ENCODE measurements around the gene CCDC184.
"Not testable (repeated sequence)": the region's sequence is repeated elsewhere in the genome, so short reads cannot be mapped to it uniquely, and the experiment has no call there.

The CCDC184 gene

DNA sequence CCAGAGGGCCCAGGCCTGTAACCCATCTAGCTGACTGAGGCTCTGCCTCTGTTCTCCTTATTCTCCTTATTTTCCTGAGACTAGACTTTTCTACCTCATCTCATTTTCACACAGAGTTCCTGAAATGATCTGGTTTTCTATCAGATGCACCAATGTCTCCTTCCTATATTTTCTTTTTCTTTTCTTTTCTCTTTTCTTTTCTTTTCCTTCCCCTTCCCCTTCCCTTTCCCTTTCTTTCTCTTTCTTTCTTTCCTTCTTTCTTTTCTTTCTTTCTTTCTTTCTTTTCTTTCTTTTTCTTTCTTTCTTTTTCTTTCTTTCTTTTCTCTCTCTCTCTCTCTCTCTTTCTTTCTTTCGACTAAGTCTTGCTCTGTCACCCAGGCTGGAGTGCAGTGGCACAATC lies 3.0 kb upstream of the CCDC184 start:
- DNase-seq, result no peak

DNA sequence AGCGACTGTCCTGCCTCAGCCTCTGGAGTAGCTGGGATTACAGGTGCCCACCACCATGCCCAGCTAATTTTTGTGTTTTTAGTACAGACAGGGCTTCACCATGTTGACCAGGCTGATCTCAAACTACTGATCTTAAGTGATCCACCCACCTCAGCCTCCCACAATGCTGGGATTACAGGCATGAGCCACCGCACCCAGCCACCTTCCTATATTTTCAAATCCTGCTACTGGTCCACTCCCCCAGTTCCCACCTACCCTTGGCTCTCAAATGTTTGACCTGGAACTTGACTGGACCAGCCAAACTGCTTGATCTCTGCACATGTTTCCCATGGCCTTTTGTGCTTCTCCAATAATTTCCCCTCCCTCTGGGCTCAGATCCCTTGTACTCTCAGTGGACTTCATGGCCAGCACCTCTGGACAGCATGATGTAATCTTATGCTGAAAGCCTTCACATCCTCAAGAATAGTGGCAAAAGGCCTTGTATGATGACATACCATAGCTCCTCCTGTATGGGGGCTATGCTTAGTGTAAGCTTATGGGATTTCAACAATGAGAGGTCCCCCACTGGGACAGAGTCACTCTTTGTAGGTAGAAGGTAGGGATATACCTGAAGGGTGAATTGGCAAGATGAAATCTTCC lies 2.5 kb upstream of the CCDC184 start:
- DNase-seq, result no peak

DNA sequence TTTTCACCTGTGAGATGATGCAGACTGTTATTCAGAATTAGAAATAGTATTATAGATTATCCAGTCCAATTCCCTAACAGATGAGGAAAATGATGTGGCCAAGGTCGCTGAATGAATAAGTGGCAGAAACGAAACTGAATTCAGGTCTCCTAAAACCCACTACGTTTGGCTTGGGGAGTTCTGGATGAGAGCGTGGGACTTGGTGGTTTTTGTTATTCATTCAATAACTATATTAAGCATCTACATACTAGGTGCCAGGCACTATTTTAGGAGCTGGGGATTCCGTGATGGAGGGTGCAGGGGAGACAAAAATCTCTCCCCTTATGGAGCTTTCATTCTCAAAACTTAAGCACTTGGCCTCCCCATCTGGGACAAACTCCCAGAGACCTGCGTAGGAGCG lies 813 bp upstream of the CCDC184 start:
- no peak for DNase-seq

GRCh38 chr12:48183876-48184548 lies 568 bp downstream of the CCDC184 start:
- DNase-seq, result no peak

GRCh38 chr12:48184549-48184922 lies 1.1 kb downstream of the CCDC184 start:
- DNase-seq, result no peak

DNA sequence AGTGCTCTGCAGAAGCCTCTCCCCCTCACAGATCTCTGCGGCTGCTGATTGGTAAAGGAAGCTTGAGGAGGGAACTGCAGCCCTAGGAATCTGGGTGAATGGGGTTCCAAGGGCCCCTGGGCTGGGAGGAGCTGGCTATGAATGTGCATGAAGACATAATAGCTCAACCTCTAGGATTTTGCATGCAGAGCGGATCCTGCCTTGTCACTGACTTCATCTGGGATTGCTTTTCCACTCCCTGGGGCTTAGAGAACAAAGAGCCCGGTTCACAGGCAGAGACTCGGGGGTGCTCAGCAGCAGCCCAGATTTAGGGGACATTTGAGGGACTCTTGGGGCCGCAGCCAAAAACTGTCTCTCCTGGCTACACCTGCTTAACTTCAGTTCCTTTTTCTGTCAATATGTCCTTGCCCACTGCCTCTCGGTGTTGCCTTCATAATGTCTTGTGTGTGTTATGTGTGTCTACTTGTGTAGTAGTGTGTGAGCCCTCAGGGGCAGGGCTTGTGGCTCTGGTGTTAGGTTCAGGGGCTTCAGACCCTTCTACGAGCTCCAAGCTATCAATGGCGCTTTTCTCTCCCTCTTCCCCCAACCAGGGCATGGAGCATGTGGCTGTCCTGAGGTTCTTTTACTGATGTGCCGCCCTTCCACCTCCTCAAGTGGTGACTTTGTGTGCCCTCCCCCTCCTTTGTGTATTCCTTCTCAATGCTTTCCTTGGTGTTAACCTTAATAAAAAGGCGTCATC lies 1.9 kb downstream of the CCDC184 start:
- no peak for DNase-seq

GRCh38 chr12:48187916-48188695 lies 4.7 kb downstream of the CCDC184 start:
- DNase-seq, result no peak

DNA sequence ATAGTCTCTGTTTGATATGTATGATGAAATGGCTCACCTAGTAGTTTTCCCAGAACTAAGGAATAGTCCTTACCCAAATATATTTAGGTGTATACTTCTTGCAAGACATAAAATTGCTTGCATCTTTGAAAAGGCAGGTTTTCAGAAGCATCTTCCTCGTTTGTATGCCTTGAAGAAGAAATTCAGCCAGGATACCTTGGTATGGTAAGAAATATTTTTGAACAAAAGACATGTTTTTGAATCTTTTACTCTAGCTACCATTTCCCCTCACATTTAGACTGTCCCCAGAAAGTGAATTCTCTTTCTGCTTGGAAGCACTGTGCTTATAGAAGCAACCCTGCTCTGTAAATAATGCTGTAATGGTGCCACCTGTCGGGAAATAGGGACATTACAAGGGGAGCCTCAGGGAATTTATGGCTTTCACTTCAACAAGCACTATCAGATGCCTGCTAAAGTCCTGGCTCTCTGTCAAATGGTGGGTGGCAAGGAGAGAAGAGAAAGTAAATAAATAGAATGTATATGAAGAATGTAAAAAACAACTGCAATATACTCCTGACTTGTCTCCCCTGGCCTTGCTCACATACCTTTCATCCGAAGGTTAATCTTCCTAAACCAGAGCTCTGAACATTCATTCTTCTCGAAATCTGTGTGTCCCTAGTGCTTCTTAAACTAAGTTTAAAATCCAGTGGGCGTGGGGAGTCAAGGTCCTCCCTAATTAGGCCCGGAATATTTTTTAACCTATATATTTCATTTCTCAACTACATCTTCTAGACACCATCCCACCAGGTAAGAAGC lies 6.1 kb downstream of the CCDC184 start:
- DNase-seq, result peak; percentile 7

DNA sequence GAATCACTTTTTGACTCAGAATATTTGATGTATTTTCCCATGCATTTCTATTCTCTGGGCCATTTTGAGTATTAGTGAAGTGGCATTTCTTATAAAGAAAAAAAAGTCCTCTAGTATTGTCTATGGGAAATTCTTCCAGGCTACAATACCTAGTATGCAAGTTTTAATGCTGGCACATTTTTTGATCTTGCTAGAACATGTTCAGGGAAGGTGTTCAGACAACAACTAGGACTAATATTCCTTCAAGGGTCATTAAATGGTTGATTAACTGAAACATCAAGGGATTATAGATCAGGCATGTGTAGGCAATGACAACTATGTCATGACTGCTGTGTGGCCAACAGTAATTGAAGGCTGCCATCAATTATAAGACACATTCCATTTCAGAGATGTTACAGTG lies 7.7 kb downstream of the CCDC184 start:
- DNase-seq, result no peak

- no peak for DNase-seq
Measured at GRCh38 chr12:48192861-48193260, 9.4 kb downstream of the CCDC184 start.

- no peak for DNase-seq
Measured at GRCh38 chr12:48193623-48194022, 10.2 kb downstream of the CCDC184 start.

GRCh38 chr12:48194799-48195201 lies 11.4 kb downstream of the CCDC184 start:
- DNase-seq, result no peak

DNA sequence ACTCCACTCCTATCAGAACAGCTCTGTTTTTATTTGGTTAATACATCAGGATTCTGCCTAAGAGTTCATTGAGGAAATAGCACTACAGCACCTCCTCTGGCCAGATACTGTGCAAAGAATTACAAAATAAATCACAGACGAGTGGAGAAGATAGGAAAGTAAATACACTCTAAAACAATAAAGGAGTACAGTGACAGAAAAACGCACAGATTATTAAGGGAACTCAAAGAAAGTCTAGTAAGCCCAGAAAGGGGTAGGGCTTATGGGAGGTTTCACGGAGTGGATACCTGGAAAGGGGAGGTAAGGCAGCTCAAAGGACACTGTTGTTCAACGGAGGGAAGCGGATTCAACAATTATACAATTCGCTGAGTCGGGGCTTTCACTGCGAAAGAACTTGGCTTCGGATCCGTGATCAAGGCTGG lies 14.1 kb downstream of the CCDC184 start:
- DNase-seq, result no peak

DNA sequence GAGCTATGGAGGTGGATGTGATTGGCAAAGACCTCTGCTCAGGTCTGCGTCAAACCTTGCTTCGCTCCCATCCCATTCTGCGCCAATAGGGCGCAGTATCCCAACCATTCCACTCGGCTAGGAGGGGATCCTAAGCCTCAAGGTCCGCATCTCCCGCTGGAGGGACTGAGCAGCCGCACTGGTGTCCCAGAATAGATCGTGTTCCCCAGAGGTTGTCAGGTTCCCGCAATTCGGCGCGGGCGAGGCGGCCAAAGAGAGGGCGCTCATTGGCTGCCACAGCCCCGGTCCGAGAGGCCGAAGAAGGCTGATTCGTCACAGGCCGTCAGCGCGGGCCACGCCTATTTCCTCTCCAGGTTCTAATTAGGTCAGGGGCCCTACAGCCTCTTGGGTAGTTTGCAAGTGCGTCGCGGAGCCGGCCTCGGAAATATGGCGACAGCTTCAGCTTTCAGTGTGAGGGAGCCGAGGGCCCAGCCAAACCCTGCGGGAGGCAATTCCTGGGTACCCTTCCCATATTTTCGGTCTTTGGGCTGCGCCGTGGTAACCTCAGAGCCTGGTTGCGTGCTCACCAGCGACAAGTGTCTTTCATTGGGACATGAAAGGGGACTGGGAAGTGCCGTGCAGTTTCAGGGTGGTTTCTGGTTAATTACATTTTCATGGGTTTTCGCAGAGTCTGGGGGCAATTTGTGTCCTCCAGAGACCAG lies 14.7 kb downstream of the CCDC184 start:
- peak; percentile 83 for DNase-seq

DNA sequence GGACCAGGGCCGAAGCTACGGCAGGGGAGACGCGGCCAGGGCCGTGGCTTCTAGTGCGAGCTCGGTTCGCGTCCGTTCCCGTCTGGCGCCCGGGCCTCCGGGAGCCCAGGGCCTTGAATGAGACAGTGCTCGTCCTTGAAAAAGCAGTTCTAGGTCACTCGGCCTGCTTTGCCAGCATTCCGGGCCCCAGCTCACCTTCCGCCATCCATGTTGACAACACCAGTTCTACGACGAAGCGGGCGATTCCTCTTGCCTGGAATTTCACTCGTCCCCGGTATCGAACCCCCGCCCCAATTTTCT lies 15.2 kb downstream of the CCDC184 start:
- DNase-seq, result no peak

DNA sequence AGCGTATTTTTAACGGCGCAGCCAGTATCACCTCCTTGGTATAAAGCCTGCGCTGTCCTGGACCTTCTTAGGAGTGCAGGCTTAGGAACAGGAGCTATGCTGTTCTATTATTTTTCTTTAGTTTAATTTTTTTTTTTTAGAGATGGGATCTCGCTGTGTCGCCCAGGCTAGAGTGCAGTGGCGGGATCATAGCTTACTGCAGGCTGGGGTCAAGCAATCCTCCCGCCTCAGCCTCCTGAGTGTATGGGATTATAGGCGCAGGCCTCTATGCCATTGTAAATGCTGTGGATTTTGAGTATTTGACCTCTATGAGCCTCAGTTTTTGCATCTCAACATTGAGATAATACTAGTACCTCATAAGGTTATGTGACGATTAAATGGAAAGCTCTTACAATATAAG lies 15.5 kb downstream of the CCDC184 start:
- DNase-seq, result no peak

DNA sequence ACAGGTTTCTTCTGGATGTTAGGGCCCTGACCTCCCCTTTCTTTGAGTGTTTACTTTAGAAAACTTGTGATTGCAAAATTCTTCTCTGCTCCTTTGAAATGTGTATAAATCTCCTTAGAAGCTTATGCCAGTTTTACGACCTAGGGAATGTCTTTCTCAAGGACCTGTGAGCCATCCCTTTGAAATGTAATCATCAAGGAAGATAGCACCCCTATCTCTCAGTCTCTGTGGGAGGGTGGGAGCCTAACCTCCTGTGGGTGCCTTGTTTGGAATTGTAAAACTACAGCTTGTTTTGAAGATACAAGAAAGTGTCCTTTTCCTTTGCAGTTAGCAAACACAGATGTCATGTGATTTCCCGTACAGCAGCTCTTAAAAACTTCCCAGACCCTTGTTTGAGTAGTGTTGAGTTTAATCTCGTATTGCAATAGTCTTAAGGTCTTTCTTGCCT lies 16.4 kb downstream of the CCDC184 start:
- no peak for DNase-seq

GRCh38 chr12:48201091-48201490 lies 17.6 kb downstream of the CCDC184 start:
- DNase-seq, result no peak

- no peak for DNase-seq
Measured at GRCh38 chr12:48201516-48201915, 18.1 kb downstream of the CCDC184 start.

DNA sequence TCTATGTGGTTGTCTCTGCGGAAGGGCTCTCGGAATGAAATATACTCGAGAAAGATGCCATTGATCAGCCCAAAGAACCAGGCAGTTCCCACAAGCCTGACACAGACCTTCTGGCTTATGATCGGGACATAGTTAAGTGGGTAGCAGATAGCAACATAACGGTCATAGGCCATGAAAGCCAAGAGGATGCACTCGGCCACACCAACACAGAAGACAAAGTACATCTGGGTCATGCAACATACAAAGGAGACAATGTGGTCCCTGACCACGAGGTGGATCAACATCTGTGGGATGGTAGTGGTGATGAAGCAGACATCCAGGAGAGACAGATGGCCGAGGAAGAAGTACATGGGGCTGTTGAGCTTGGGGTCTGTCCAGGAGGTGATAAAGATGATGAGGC lies 19.3 kb downstream of the CCDC184 start:
- DNase-seq, result no peak

- no peak for DNase-seq
Measured at GRCh38 chr12:48203192-48203591, 19.7 kb downstream of the CCDC184 start, which contains the start of gene OR10AD1. OR10AD1 (minus strand) TSS chr12:48203292; CDS start chr12:48203292, 0 bp downstream.

DNA sequence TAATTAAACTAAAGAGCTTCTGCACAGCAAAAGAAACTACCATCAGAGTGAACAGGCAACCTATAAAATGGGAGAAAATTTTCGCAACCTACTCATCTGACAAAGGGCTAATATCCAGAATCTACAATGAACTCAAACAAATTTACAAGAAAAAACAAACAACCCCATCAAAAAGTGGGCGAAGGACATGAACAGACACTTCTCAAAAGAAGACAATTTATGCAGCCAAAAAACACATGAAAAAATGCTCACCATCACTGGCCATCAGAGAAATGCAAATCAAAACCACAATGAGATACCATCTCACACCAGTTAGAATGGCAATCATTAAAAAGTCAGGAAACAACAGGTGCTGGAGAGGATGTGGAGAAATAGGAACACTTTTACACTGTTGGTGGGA lies 26.1 kb downstream of the CCDC184 start:
- not testable (repeated sequence) for DNase-seq

Data from GF-D8 (cell line).